Tibial artery (tissue), 4 donors: ENCODE results near the gene C16orf96.

Experiments
- DNase-seq, 2 donors: peaks; one replicate each; pipeline ENCODE4 v3.0.0-alpha.2; 2019
- H3K27ac ChIP-seq, 2 donors: fragments of 200-600 bp; sonication (generic) in 1 of 2; 1 replicate in 1 of 2; 2 replicates in 1 of 2; pipeline ENCODE4 v1.5.1; 2018 to 2019; ENCODE audit warnings: mild to moderate bottlenecking in 1 of 2
- H3K27me3 ChIP-seq, 2 donors: fragments of 200-600 bp; sonication (generic) in 1 of 2; one replicate each; pipeline versions ENCODE4 v1.5.1 to v1.6.0; 2016 to 2019
- H3K36me3 ChIP-seq, 3 donors: fragments of 200-600 bp; sonication (generic) in 2 of 3; one replicate each; pipeline ENCODE4 v1.5.1; 2016 to 2019; ENCODE audit warnings: mild to moderate bottlenecking in 2 of 3
- H3K4me1 ChIP-seq, 4 donors: fragments of 200-600 bp; sonication (generic) in 2 of 4; 1 replicate in 3 of 4; 2 replicates in 1 of 4; pipeline ENCODE4 v1.5.1; 2016 to 2019
- H3K4me3 ChIP-seq, 2 donors: fragments of 200-600 bp; sonication (generic) in 1 of 2; 1 replicate in 1 of 2; 2 replicates in 1 of 2; pipeline ENCODE4 v1.5.1; 2018 to 2019; ENCODE audit warnings: mild to moderate bottlenecking in 2 of 2
- H3K9me3 ChIP-seq, 3 donors: fragments of 200-600 bp; sonication (generic) in 1 of 3; one replicate each; pipeline ENCODE4 v1.5.1; 2016 to 2019
- intact Hi-C: fragments of 100-400 bp; cut with DNase I; formaldehyde crosslinking; loops from one replicate; pipeline ENCODE4 v1.15.0; 2023; ENCODE audit warnings: low total_unique reads
- TF ChIP-seq, protein P1 (sequence below), 2 experiments: fragments of 200-600 bp in 1 of 2; fragments of 450-650 bp in 1 of 2; IDR thresholded peaks; one replicate each; pipeline ENCODE4 v1.5.1; 2017 to 2019; ENCODE audit warnings: antibody characterized with exemption in 2 of 2, mild to moderate bottlenecking in 1 of 2, moderate library complexity in 1 of 2

Gene C16orf96

DNA sequence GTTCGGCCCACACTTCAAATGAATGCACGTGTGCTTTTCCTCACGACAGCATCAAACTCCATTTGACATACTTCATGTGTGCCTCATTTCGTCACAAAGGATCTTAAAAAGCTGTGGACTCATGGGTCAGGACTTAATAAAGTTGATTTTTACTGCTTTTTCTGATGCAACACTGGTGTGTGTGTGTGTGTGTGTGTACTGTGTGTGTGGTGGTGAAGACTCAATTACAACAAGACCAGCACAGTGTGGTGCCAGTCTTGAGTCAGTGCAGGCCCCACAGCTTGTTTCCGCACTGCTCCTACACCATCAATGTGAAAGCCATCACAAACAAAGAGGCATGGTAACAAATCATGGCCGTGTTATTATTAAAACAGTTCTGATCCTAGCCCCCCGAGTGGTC, 35.2 kb upstream of the C16orf96 start:
- Histone ChIP-seq H3K36me3 (peaks cover 0 to 19% (median 6%) of the 10 kb centered on the region in 3 donors), H3K27ac (no peak overlapping the region), H3K27me3 (no peaks in the 10 kb centered on the region), H3K4me1 (peaks cover 0 to 11% (median 5%) of the 10 kb centered on the region in 4 donors), H3K4me3 (no peak overlapping the region), H3K9me3 (no peaks in the 10 kb centered on the region)
- TF ChIP-seq, protein P1, sequence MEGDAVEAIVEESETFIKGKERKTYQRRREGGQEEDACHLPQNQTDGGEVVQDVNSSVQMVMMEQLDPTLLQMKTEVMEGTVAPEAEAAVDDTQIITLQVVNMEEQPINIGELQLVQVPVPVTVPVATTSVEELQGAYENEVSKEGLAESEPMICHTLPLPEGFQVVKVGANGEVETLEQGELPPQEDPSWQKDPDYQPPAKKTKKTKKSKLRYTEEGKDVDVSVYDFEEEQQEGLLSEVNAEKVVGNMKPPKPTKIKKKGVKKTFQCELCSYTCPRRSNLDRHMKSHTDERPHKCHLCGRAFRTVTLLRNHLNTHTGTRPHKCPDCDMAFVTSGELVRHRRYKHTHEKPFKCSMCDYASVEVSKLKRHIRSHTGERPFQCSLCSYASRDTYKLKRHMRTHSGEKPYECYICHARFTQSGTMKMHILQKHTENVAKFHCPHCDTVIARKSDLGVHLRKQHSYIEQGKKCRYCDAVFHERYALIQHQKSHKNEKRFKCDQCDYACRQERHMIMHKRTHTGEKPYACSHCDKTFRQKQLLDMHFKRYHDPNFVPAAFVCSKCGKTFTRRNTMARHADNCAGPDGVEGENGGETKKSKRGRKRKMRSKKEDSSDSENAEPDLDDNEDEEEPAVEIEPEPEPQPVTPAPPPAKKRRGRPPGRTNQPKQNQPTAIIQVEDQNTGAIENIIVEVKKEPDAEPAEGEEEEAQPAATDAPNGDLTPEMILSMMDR (IDR thresholded peaks at IDR 0.05), result no peak
- intact Hi-C loops, result no loop called here
- no peak for DNase-seq

DNA sequence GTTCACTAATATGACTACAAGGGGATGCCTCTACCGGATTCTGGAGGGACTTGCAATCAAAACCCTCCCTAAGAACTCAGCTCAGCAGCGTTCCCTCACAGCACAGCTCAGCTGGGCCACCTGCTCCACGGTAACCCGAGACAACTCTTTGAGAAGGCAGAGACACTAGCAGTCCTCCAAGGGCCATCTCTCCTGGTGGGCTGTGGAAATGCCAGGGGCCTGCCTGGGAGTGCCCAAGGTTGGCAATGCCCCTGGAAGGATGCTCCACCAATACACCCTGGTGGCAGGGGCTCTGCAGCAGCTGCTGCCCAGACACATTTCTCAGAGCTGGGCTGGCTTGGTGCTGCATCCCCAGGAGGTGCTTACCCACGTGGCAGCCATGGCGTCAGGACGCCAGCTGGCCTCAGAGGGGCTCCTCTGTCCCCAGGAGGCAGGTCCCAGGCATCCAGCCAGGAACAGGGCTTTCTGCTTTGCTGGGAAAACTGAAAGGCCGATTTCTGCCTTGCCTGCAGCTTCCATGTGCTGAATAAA, 34.0 kb upstream of the C16orf96 start:
- Histone ChIP-seq H3K4me1 (peaks cover 0 to 11% (median 5%) of the 10 kb centered on the region in 4 donors), H3K9me3 (no peaks in the 10 kb centered on the region), H3K27ac (no peak overlapping the region), H3K36me3 (peaks cover 0 to 19% (median 6%) of the 10 kb centered on the region in 3 donors), H3K27me3 (no peaks in the 10 kb centered on the region), H3K4me3 (no peak overlapping the region)
- TF ChIP-seq, protein P1 (IDR thresholded peaks at IDR 0.05), result no peak
- intact Hi-C loops, result no loop called here
- peak in 1 of 2 donors; percentile 74 for DNase-seq

DNA sequence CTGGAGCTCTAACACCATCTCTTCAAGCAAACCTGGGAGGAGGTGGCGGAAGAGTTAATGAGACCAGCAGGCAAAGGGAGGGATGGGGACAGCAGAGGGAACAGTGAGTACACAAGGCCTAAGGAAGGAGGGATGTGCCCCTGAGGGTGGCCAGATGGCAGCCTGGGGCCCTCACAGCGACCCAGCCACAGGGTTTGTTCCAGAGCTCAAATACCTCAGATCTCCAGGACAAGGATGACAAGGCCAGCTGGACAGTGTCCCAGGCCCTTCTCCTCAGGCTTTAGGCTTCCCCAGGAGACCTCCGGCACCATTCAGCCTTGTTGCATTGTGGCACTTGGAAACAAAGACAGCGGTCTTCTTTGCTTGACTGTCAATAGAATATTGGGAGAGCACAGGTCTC, 32.5 kb upstream of the C16orf96 start:
- intact Hi-C loops, result no loop called here
- TF ChIP-seq, protein P1 (IDR thresholded peaks at IDR 0.05), result no peak
- DNase-seq, result no peak
- H3K4me3 ChIP-seq, result no peak overlapping the region
- no peak overlapping the region for H3K27ac ChIP-seq
- H3K4me1 ChIP-seq, result peaks cover 0 to 11% (median 5%) of the 10 kb centered on the region in 4 donors
- no peaks in the 10 kb centered on the region for H3K27me3 ChIP-seq
- no peaks in the 10 kb centered on the region for H3K9me3 ChIP-seq
- peaks cover 0 to 19% (median 6%) of the 10 kb centered on the region in 3 donors for H3K36me3 ChIP-seq

DNA sequence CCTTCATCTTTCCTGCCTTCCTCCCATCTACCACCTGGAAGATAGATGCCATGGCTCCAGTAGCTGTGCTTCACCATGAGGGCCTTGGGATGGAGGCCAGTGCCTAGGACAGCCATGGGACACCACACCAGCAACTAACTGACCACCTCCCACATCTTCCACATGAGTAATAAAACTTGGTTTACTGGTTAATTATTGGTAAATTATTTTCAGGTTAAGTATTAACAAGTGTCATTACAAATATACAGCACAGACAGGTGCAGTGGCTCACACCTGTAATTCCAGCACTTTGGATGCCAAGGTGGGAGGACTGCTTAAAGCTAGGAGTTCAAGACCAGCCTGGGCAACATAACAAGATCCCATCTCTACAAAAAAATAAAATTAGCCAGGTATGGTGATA, 31.6 kb upstream of the C16orf96 start:
- Histone ChIP-seq H3K4me1 (peaks cover 0 to 16% (median 7%) of the 10 kb centered on the region in 4 donors), H3K27me3 (no peaks in the 10 kb centered on the region), H3K9me3 (no peaks in the 10 kb centered on the region), H3K4me3 (no peak overlapping the region), H3K36me3 (peaks cover 0 to 19% (median 6%) of the 10 kb centered on the region in 3 donors), H3K27ac (no peak overlapping the region)
- intact Hi-C loops, result no loop called here
- DNase-seq, result no peak
- TF ChIP-seq, protein P1 (IDR thresholded peaks at IDR 0.05), result no peak

DNA sequence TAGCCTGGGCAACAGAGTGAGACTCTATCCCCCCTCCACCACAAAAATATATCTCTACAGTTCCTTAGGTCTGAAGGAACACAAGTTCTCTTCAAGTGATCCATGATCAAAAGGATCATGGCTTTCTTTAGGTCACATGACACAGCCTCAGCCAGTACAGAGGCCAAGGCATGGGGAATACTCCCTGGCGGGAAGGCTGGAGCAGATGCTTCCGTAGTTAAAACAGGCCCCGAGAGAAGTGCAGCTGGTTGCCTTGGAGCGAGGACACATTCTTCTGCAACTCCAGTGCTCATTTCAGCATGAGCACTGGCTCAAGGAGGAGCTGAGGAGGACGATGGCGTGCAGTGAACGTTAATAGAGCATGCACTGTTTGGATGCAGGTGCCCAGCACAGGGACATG, 31.1 kb upstream of the C16orf96 start:
- Histone ChIP-seq H3K9me3 (no peaks in the 10 kb centered on the region), H3K4me3 (no peak overlapping the region), H3K27ac (no peak overlapping the region), H3K36me3 (peaks cover 0 to 19% (median 6%) of the 10 kb centered on the region in 3 donors), H3K4me1 (peaks cover 0 to 16% (median 7%) of the 10 kb centered on the region in 4 donors), H3K27me3 (no peaks in the 10 kb centered on the region)
- TF ChIP-seq, protein P1 (IDR thresholded peaks at IDR 0.05), result no peak
- intact Hi-C loops, result no loop called here
- no peak for DNase-seq
